Heart right ventricle (tissue), 16 donors: ENCODE data around the gene SYTL1. TPM values are rescaled to one million over a fixed set of nuclear protein-coding genes. Genes with fewer than 3 reads are reported as not detected.
A peak's percentile ranks its signal among the peaks of the same experiment; 100 is the strongest.

Source experiments
- ATAC-seq, 8 donors: fragments of 200-7000 bp; cut with Tn5 transposase; one replicate each; pipeline ENCODE4 v1.9.1; 2020; ENCODE audit warnings: mild to moderate bottlenecking in 8 of 8, moderate library complexity in 8 of 8, moderate number of reproducible peaks in 1 of 8
- DNase-seq, 2 donors: peaks; one replicate each; pipeline ENCODE4 v3.0.0-alpha.2; 2020
- H3K27ac ChIP-seq, 10 donors: fragments of 200-600 bp; sonication (generic) in 2 of 10; one replicate each; pipeline versions ENCODE4 v1.5.0 to v1.8.0; 2020 to 2022; ENCODE audit warnings: mild to moderate bottlenecking in 3 of 10
- H3K27me3 ChIP-seq, 7 donors: fragments of 200-600 bp; one replicate each; pipeline ENCODE4 v1.8.0; 2021 to 2022; ENCODE audit warnings: mild to moderate bottlenecking in 2 of 7
- H3K36me3 ChIP-seq, 9 donors: fragments of 200-600 bp; sonication (generic) in 1 of 9; one replicate each; pipeline versions ENCODE4 v1.5.0 to v1.8.0; 2020 to 2022; ENCODE audit warnings: mild to moderate bottlenecking in 2 of 9
- H3K4me1 ChIP-seq, 9 donors: fragments of 200-600 bp; sonication (generic) in 1 of 9; one replicate each; pipeline versions ENCODE4 v1.5.0 to v1.8.0; 2020 to 2022; ENCODE audit warnings: mild to moderate bottlenecking in 4 of 9
- H3K4me3 ChIP-seq, 10 donors: fragments of 200-600 bp; sonication (generic) in 2 of 10; one replicate each; pipeline versions ENCODE4 v1.5.0 to v1.8.0; 2020 to 2022; ENCODE audit warnings: mild to moderate bottlenecking in 7 of 10, moderate library complexity in 2 of 10
- H3K9me3 ChIP-seq, 11 donors: fragments of 200-600 bp in 10 of 11; sonication (generic) in 2 of 11; one replicate each; pipeline versions ENCODE4 v1.5.0 to v1.8.0; 2013 to 2022; ENCODE audit warnings: mild to moderate bottlenecking in 2 of 11, control low read depth in 1 of 11, moderate library complexity in 1 of 11
- WGBS, 2 donors: extraction: QIAGEN DNeasy Blood & Tissue Kit; methylation state at CpG; one replicate each; pipeline ENCODE4 v1.1.7; 2013; ENCODE audit warnings: inconsistent platforms in 1 of 2; 5-methylcytosine and 5-hydroxymethylcytosine counted together
- intact Hi-C, 10 donors: fragments of 100-400 bp; cut with DNase I; formaldehyde crosslinking; loops; one replicate each; pipeline versions ENCODE4 v1.11.1 to v1.14.2; 2022
- polyA plus RNA-seq, 2 donors: library from polyadenylated mRNA; stranded (reverse); fragments of 200-250 nt; gene quantifications; one replicate each; pipeline ENCODE4 v1.2.3, GENCODE V29; 2013
- total RNA-seq, 10 donors: library from RNA; stranded (reverse); fragmentation: NEBNext Ultra II Directional in 3 of 10; extraction: Animal tissue kit (Norgen Biotek cat#: 25700) in 3 of 10; gene quantifications; one replicate each; pipeline versions ENCODE4 v1.2.1 to v1.2.4, GENCODE V29; 2021 to 2023
- TF ChIP-seq, protein P1 (sequence below), 9 donors: fragments of 200-600 bp; sonication (generic) in 2 of 9; IDR thresholded peaks; one replicate each; pipeline versions ENCODE4 v1.5.0 to v1.8.0; 2021 to 2022; ENCODE audit warnings: antibody characterized with exemption in 9 of 9, mild to moderate bottlenecking in 5 of 9, moderate library complexity in 1 of 9
- donor health status: Arrhythmogenic right ventricular cardiomyopathy.
- donor health status: ischemic (EF 13 %, LVEDD 7.1; RV severe dilation, severe dysfunction).
- donor health status: healthy with polysubstance abuse.
- donor health status: DM: no; HTN: yes; CAD: no.
- donor health status: DM: no; HTN: no; CAD: no.
- donor health status: ischemic (EF 25% LVEDD 6.9; RV normal size, moderate dysfunction).
- donor health status: ischemic (EF 25% LVEDD 5.7; RV mildly dilated, moderate dysfunction).
- donor health status: healthy.
- donor health status: DM: yes; HTN: yes; CAD: no.
- donor health status: Ischemic cardiomyopathy.
- donor health status: ischemic (EF 35%, LVEDD 5.7; RV mildly dilated, moderate dysfunction).
- donor health status: nonischemic (EF 11% LVEDD 7.7; RV severe dilation, severe dysfunction).
- donor health status: DM: yes; HTN: yes; CAD: no.
- donor health status: PGD.
- donor health status: ischemic (EF 29% LVEDD 5.4; RV normal size, mild dysfunction).
- donor health status: nonischemic (EF 23%, LVEDD 6.1; RV moderate dilation, normal function).

Gene SYTL1
- total and polyA plus RNA-seq, 12 donors = 0.30 to 4.3 (median 0.68) TPM

DNA sequence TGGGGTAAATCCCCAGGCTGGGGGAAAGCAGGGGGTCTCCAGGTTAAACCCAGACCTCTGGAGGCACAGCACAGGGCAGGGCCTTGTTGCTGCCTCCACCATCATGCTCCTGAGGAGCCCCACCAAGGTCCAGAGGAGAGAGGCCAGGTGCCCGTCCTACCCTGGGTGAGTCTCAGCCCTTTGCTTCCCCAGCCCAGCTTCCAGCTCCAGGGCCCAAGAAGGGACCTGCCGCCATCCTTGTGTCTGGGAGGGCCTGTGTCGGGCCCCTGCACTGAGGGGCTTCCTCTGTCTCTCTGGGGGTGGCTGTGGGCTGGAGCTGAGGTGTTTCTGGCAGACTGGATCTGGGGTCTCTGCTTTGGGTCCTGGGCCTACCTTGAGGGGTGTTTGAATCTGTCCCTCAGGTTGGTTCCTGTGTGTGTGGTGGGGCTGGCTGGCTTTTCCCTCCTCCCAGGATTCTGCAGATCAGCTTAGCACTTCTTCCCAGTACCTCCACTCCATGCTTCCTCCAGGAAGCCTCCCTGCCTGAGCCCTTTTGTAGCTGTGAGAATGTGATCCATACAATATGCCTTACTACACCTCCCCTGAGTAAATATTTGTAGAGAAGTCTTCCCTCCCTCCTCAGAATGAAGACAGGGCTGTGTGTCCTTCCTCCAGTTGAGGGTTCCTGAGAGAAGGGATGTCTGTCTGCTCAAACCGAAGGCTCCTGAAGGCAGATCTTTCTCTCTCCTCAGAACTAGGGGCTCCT is 56.8 kb downstream of the SYTL1 start:
- no peak overlapping the region for H3K4me3 ChIP-seq
- no peaks in the 10 kb centered on the region for H3K36me3 ChIP-seq
- ATAC-seq (no peak), DNase-seq (no peak)
- WGBS, 2 donors = 88 to 91% methylated on average over 4 of the region's 4 CpGs
- H3K27me3 ChIP-seq = no peaks in the 10 kb centered on the region
- intact Hi-C loops = loop anchor here in 6 of 10 donors (5.0 to 10.0 kb wide), 5 partner anchors 76 to 354 kb away; partner anchors contain the start of gene TMEM222 (in 1 of the 6)
- TF ChIP-seq, protein P1, sequence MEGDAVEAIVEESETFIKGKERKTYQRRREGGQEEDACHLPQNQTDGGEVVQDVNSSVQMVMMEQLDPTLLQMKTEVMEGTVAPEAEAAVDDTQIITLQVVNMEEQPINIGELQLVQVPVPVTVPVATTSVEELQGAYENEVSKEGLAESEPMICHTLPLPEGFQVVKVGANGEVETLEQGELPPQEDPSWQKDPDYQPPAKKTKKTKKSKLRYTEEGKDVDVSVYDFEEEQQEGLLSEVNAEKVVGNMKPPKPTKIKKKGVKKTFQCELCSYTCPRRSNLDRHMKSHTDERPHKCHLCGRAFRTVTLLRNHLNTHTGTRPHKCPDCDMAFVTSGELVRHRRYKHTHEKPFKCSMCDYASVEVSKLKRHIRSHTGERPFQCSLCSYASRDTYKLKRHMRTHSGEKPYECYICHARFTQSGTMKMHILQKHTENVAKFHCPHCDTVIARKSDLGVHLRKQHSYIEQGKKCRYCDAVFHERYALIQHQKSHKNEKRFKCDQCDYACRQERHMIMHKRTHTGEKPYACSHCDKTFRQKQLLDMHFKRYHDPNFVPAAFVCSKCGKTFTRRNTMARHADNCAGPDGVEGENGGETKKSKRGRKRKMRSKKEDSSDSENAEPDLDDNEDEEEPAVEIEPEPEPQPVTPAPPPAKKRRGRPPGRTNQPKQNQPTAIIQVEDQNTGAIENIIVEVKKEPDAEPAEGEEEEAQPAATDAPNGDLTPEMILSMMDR (IDR thresholded peaks at IDR 0.05) = no peak
- H3K9me3 ChIP-seq = no peaks in the 10 kb centered on the region
- H3K27ac ChIP-seq = peak overlapping the region in 2 of 10 donors; percentile 10 to 22
- peaks cover 17 to 87% (median 70%) of the 10 kb centered on the region in 9 donors for H3K4me1 ChIP-seq

DNA sequence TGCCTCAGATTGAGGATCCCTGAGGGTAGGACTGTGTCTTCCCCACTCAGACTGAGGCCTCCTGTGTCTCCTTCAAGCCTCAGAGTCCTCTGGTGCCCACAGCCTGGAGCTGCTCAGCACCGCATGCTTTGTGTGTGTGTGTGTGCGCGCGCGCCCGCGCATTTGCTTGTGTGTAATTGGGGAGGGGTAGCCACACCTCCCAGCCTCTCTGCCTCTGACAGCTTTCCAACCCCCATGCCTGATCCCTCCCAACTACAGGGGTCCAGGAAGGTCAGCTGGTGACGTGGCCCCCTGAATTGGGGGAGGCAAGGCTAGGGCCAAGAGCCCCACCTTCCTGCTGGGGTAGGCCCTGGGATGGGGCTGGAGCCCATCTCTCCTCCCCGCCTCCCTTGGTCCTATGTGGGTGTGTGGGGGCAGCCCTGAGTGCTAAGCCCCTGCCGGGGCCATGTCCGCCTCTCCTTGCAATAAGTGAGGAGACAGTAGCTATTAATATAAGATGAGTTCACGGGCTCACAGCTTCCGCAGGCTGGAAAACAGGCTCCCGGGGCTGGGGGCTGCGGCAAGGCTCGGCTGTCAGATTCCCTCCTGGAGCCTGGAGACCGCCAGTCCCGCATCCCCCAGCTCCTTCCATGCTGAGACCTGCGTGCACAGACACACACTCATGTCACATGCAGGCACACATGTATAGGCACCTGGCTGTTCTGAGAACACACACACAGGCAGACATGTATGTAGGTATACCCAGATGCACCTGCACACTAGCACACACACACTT is 57.6 kb downstream of the SYTL1 start:
- Histone ChIP-seq H3K27me3 (no peaks in the 10 kb centered on the region), H3K4me1 (peaks cover 26 to 96% (median 79%) of the 10 kb centered on the region in 9 donors), H3K9me3 (no peaks in the 10 kb centered on the region), H3K36me3 (no peaks in the 10 kb centered on the region), H3K27ac (peak overlapping the region in 5 of 10 donors; percentile 10 to 26 (median 21)), H3K4me3 (no peak overlapping the region)
- peak in 1 of 8 donors; percentile 15 for ATAC-seq
- intact Hi-C loops = loop anchor here in 9 of 10 donors (5.0 to 10.0 kb wide), 6 partner anchors 77 to 355 kb away; partner anchors contain the start of gene TMEM222 (in 1 of the 9)
- DNase-seq = no peak
- WGBS, 2 donors = 40 to 45% methylated on average over 19 of the region's 19 CpGs
- TF ChIP-seq, protein P1 (IDR thresholded peaks at IDR 0.05) = no peak

DNA sequence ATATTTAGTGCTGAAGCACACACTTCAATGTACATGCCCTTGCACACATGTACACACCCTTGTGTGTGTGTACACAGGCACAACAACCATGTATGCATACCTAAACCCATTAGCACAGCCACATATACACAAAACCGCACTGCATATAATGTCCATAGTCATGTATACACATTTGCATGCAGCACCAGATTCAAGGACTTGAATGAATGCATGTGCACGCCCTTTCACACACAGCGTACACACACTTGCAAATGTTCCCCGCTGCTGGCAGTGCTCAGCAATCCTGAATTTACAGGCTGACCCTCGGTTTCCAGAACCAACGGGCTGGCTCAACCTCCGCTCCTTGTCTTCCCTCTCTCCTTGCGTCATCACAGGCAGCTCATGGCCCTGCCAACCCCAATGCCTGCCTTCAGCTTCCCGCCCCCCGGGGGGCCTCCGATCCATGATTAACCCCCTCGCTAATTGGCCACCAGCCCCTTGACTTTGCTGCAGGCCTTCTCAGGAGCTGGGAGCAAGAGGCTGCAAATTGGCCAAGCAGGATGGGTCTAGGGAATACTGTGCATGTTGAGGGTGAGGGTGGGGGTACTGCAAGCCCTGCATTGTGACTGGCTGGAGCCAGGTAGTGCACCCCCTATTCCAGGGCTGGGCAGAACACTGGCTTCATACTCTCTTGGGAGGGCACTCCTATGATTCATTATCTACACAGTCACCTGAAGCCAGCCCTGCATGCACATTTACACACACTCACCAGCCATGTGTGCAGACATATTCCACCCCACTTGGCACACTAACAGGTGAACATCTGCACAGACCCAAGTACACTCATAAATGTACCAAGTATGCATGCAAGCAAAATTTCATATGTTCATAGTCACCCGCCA is 58.5 kb downstream of the SYTL1 start:
- no peak for ATAC-seq
- intact Hi-C loops = loop anchor here in 8 of 10 donors (5.0 to 10.0 kb wide), 3 partner anchors 207 to 264 kb away; no protein-coding TSS in a partner anchor

More for the DNA sequence above, 58.5 kb downstream of the SYTL1 start:
- Histone ChIP-seq H3K4me1 (peaks cover 34 to 100% (median 84%) of the 10 kb centered on the region in 9 donors), H3K36me3 (peaks cover 0 to 6% (median 0%) of the 10 kb centered on the region in 9 donors), H3K9me3 (no peaks in the 10 kb centered on the region), H3K27me3 (no peaks in the 10 kb centered on the region), H3K4me3 (no peak overlapping the region), H3K27ac (no peak overlapping the region)
- 51 to 58% methylated on average over 13 of the region's 13 CpGs for WGBS, 2 donors
- TF ChIP-seq, protein P1 (IDR thresholded peaks at IDR 0.05) = no peak
- DNase-seq = no peak
